Adipocyte (in vitro differentiated cells): ENCODE data around the gene CORO6.

Experiments
- DNase-seq: peaks from one replicate; pipeline ENCODE4 v3.0.0-alpha.2; 2015; ENCODE audit warnings: low read depth
- H3K27me3 ChIP-seq: replicated peaks from 2 replicates; pipeline ENCODE4 v1.7.0; 2013; ENCODE audit warnings: mild to moderate bottlenecking, low read length, moderate library complexity; ENCODE audit not compliant: control insufficient read depth, insufficient read depth
- H3K36me3 ChIP-seq: 2 replicates; pipeline ENCODE4 v1.7.0; 2013; ENCODE audit warnings: low read length, mild to moderate bottlenecking, moderate library complexity; ENCODE audit not compliant: control insufficient read depth, insufficient read depth, severe bottlenecking
- H3K4me1 ChIP-seq: 2 replicates; pipeline ENCODE4 v1.7.0; 2013; ENCODE audit warnings: mild to moderate bottlenecking, low read length, moderate library complexity; ENCODE audit not compliant: control insufficient read depth, insufficient read depth
- H3K4me3 ChIP-seq: 2 replicates; pipeline ENCODE4 v1.7.0; 2013; ENCODE audit warnings: mild to moderate bottlenecking, low read length, moderate library complexity
- H3K9ac ChIP-seq: 2 replicates; pipeline ENCODE4 v1.7.0; 2013; ENCODE audit warnings: mild to moderate bottlenecking, low read length, moderate library complexity
- H3K9me3 ChIP-seq: 2 replicates; pipeline ENCODE4 v1.7.0; 2013; ENCODE audit warnings: mild to moderate bottlenecking, low read length, moderate library complexity; ENCODE audit not compliant: control insufficient read depth

CORO6 gene

GRCh38 chr17:29618272-29619065, 4.2 kb downstream of the CORO6 start:
- Histone ChIP-seq H3K36me3 (no peaks in the 10 kb centered on the region), H3K4me1 (peaks cover 34% of the 10 kb centered on the region), H3K9ac (peak overlapping the region; percentile 75), H3K27me3 (no peaks in the 10 kb centered on the region), H3K9me3 (no peaks in the 10 kb centered on the region), H3K4me3 (peak overlapping the region; percentile 48)
- no peak for DNase-seq

DNA sequence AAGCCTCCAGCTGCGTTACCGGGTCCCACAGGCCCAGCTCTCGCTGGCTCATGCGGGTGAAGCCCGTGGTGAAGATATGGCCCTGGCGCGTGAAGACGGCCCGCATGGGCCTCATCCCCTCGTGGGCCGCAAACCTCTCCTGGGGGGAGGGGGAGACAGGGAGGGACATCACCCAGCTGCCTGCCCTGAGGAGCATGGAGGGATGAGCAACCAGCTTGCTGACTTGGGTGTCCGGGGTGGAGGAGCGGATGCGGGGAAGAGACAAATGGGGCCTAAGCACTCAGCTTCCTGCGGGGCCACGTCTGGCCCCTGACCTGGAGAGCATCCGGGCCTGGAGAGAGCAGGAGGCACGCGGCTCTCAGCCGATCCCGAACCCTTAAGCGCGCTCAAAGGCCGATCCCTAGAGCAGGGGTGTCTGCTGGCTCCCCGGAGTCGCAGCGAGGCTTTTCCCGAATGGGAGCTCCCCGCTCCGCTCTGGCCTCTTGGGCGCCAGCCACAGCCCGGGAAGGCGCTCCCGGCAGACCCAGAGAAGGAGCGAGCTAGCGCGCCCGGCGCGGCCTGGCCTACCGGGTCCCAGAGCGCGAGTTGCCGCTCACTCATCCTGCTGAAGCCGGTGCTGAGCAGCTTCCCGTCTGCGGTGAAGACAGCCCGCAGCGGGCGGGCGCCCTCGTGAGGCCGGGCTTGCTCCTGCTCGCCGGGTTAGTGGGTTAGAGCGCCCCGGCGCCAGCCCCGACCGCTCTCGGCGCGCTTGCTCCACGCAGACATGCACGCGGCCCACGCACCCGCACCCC, 5.0 kb downstream of the CORO6 start:
- peak overlapping the region; percentile 48 for H3K4me3 ChIP-seq
- no peak for DNase-seq
- H3K4me1 ChIP-seq: peaks cover 31% of the 10 kb centered on the region
- peak overlapping the region; percentile 75 for H3K9ac ChIP-seq
- H3K27me3 ChIP-seq: no peaks in the 10 kb centered on the region
- no peaks in the 10 kb centered on the region for H3K36me3 ChIP-seq
- H3K9me3 ChIP-seq: no peaks in the 10 kb centered on the region

GRCh38 chr17:29617125-29617480, 5.6 kb downstream of the CORO6 start:
- Histone ChIP-seq H3K9ac (no peak overlapping the region), H3K4me3 (no peak overlapping the region)
- no peak for DNase-seq

GRCh38 chr17:29616300-29617048, 6.2 kb downstream of the CORO6 start:
- peak overlapping the region; percentile 47 for H3K4me3 ChIP-seq
- no peaks in the 10 kb centered on the region for H3K36me3 ChIP-seq
- no peak for DNase-seq
- H3K9ac ChIP-seq: peak overlapping the region; percentile 19
- no peaks in the 10 kb centered on the region for H3K27me3 ChIP-seq
- H3K9me3 ChIP-seq: no peaks in the 10 kb centered on the region
- H3K4me1 ChIP-seq: peaks cover 23% of the 10 kb centered on the region

More at GRCh38 chr17:29617125-29617480, 5.6 kb downstream of the CORO6 start:
- Histone ChIP-seq H3K27me3 (no peaks in the 10 kb centered on the region), H3K9me3 (no peaks in the 10 kb centered on the region), H3K4me1 (peaks cover 28% of the 10 kb centered on the region), H3K36me3 (no peaks in the 10 kb centered on the region)

- Histone ChIP-seq H3K9me3 (no peaks in the 10 kb centered on the region), H3K36me3 (no peaks in the 10 kb centered on the region), H3K27me3 (no peaks in the 10 kb centered on the region), H3K4me3 (peak overlapping the region; percentile 53), H3K4me1 (peaks cover 23% of the 10 kb centered on the region), H3K9ac (peak overlapping the region; percentile 19)
- DNase-seq: peak; percentile 97
Observed at GRCh38 chr17:29615492-29616299, 7.0 kb downstream of the CORO6 start.

DNA sequence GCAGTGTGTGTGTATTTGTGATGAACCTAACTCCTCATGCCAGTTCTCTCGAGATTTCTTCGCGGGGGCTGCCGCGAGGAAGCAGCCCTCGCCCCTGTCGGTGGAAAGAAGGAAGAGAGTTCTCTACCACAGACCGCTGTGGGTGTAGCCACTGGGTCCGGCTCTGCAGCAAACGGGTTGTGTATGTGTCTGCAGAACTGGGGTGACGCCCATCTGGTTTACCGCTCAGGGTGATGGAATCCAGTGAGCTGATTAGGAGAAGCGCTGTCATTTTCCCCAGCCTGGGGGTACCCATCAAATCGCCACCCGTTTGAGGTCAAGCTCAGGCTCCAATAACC, 7.7 kb downstream of the CORO6 start:
- H3K4me3 ChIP-seq: peak overlapping the region; percentile 53
- DNase-seq: peak; percentile 37
- H3K9me3 ChIP-seq: no peaks in the 10 kb centered on the region
- no peaks in the 10 kb centered on the region for H3K36me3 ChIP-seq
- H3K4me1 ChIP-seq: peaks cover 23% of the 10 kb centered on the region
- peak overlapping the region; percentile 19 for H3K9ac ChIP-seq
- H3K27me3 ChIP-seq: no peaks in the 10 kb centered on the region

DNA sequence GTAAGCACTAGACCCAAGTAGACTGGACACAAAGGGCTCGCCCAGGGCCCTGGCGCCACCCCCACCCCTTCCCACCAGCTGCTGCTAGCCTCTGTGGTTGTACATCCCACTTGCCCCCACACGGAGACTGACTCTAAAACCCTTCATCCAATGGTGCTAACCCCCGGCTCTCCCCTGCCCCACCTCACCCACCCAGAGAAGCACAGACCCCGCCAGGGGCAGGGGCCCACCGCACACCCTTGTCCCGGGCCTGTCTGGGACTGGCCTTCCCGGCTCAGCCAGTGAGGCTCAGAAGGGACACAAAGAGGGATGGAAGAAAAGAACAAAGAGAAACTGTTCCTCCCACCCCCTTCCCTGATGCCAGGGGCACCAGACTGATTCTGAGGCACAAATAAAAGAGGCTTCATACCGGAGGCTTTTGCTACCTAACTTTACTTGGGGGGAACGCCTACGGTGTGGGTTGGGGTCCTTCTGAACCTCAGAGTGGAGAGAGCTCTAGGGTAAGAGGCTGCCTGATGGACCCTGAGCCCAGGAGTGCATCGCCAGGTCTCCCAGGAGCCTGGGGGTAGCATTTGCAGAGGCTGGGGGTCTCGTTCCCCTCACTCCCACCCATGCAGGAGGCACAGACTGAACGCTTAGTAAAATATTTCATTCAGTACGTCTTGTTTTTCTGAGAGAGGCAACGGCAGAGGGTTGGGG, 8.2 kb downstream of the CORO6 start:
- no peaks in the 10 kb centered on the region for H3K9me3 ChIP-seq
- H3K4me1 ChIP-seq: peaks cover 23% of the 10 kb centered on the region
- H3K4me3 ChIP-seq: peak overlapping the region; percentile 53
- H3K27me3 ChIP-seq: no peaks in the 10 kb centered on the region
- peak overlapping the region; percentile 19 for H3K9ac ChIP-seq
- no peaks in the 10 kb centered on the region for H3K36me3 ChIP-seq
- DNase-seq: no peak

DNA sequence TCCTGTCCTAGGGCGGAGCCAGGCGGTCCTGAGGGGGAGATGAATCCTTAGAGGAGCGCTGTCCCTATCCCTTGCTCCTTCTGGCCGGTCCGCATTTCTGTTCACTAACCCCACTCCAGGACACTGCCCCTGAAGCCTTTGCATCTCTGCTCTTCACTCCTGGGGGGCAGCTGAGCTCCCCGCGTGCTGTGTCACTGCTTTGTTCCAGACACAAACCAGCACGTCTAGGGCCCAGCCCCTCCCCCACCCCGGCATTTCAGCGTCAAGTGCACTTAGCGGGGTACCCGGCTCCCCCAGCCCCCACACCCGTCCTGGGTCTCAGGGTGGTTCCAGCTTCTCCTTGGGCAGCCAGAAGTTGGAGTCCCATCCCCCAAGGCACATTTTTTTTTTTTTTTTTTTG, 8.9 kb downstream of the CORO6 start:
- H3K4me3 ChIP-seq: peak overlapping the region; percentile 59
- H3K4me1 ChIP-seq: peaks cover 23% of the 10 kb centered on the region
- no peaks in the 10 kb centered on the region for H3K27me3 ChIP-seq
- H3K9ac ChIP-seq: peak overlapping the region; percentile 75
- H3K36me3 ChIP-seq: no peaks in the 10 kb centered on the region
- H3K9me3 ChIP-seq: no peaks in the 10 kb centered on the region
- no peak for DNase-seq

DNA sequence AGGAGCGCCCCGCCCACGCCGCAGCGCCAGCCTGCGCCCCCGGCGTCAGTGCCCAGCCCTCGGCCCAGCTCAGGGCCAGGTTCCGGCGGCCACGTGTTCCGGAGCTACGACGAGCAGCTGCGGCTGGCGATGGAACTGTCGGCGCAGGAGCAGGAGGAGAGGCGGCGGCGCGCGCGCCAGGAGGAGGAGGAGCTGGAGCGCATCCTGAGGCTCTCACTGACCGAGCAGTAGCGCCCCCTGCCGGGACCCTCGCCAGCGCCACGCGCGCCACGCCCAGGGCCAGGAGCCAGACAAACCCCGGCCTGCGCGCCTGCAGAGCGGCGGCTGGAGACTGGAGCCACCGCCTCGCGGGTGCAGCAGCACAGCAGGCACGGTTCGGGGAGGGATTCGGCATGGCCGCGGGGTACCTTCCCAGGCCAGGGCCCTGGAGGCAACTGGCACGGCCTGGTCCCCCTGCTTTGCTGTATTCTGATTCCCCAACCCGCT, 9.3 kb downstream of the CORO6 start:
- Histone ChIP-seq H3K4me3 (peak overlapping the region; percentile 59), H3K27me3 (no peaks in the 10 kb centered on the region), H3K4me1 (peaks cover 23% of the 10 kb centered on the region), H3K36me3 (no peaks in the 10 kb centered on the region), H3K9ac (peak overlapping the region; percentile 75), H3K9me3 (no peaks in the 10 kb centered on the region)
- DNase-seq: peak; percentile 90
